PC-3 (cell line): Measurements from ENCODE around the gene ANKRD35. TPM values are rescaled to one million over a fixed set of nuclear protein-coding genes. Genes with fewer than 3 reads are reported as not detected.
"Not testable (repeated sequence)": the region's sequence is repeated elsewhere in the genome, so short reads cannot be mapped to it uniquely, and the experiment has no call there.

Experiments
- ATAC-seq: fragments of 200-7000 bp; cut with Tn5 transposase; 2 replicates; pipeline ENCODE4 v1.9.1; 2020; ENCODE audit warnings: mild to moderate bottlenecking, moderate library complexity
- BruUV-seq: library from RNA; stranded (reverse); fragments of 400-500 nt; replicated peaks from 2 replicates; lab custom pipeline; 2021; lab: Mats Ljungman, UMichigan
- CTCF ChIA-PET: fragments of 300-600 bp; sonication (Branson Sonifier 250); formaldehyde crosslinking; loops from one replicate; lab custom pipeline; 2022; ENCODE audit warnings: antibody characterized with exemption; lab: Charles Lee
- POLR2A ChIA-PET: fragments of 300-600 bp; sonication (Branson Sonifier 250); formaldehyde crosslinking; loops from one replicate; lab custom pipeline; 2022; ENCODE audit warnings: antibody characterized with exemption; ENCODE audit not compliant: unreplicated experiment; lab: Charles Lee
- DNase-seq: peaks from one replicate; pipeline ENCODE4 v3.0.0-alpha.2; 2015
- H2AFZ ChIP-seq: fragments of 300-600 bp; sonication (generic); 2 replicates; pipeline ENCODE4 v1.6.0; 2016; ENCODE audit warnings: antibody characterized with exemption, low read length
- H3F3A ChIP-seq: fragments of 300-600 bp; sonication (generic); one replicate; pipeline ENCODE4 v1.6.0; 2017; ENCODE audit warnings: antibody characterized with exemption, low read length, control low read depth, mild to moderate bottlenecking; ENCODE audit not compliant: unreplicated experiment
- H3K27ac ChIP-seq: fragments of 300-600 bp; sonication (generic); 2 replicates; pipeline ENCODE4 v1.5.1; 2016; ENCODE audit warnings: mild to moderate bottlenecking, low read length
- H3K27me3 ChIP-seq: fragments of 300-600 bp; sonication (generic); 2 replicates; pipeline ENCODE4 v1.6.1; 2016; ENCODE audit warnings: low read length, mixed read lengths
- H3K36me3 ChIP-seq: fragments of 300-600 bp; sonication (generic); 2 replicates; pipeline ENCODE4 v1.6.1; 2016; ENCODE audit warnings: low read depth, mixed run types, low read length, mixed read lengths
- H3K4me1 ChIP-seq: fragments of 300-600 bp; sonication (generic); 2 replicates; pipeline ENCODE4 v1.5.1; 2016; ENCODE audit warnings: low read length; ENCODE audit not compliant: insufficient read depth
- H3K4me2 ChIP-seq: fragments of 300-600 bp; sonication (generic); 2 replicates; pipeline ENCODE4 v1.6.0; 2016; ENCODE audit warnings: low read length
- H3K4me3 ChIP-seq: fragments of 300-600 bp; sonication (generic); 2 replicates; pipeline ENCODE4 v1.5.1; 2016; ENCODE audit warnings: mild to moderate bottlenecking, low read length, mixed read lengths
- H3K79me2 ChIP-seq: fragments of 300-600 bp; sonication (generic); 2 replicates; pipeline ENCODE4 v1.6.1; 2017; ENCODE audit warnings: low read length, mixed read lengths
- H3K9ac ChIP-seq: fragments of 300-600 bp; sonication (generic); 2 replicates; pipeline ENCODE4 v1.6.0; 2016; ENCODE audit warnings: mild to moderate bottlenecking, low read length
- H3K9me2 ChIP-seq: fragments of 300-600 bp; sonication (generic); replicated peaks from 2 replicates; pipeline ENCODE4 v1.6.1; 2016; ENCODE audit warnings: mixed run types, low read length, mixed read lengths
- H3K9me3 ChIP-seq: fragments of 300-600 bp; sonication (generic); 2 replicates; pipeline ENCODE4 v1.6.1; 2016; ENCODE audit warnings: low read length, mixed read lengths
- H4K20me1 ChIP-seq: fragments of 300-600 bp; sonication (generic); 2 replicates; pipeline ENCODE4 v1.6.1; 2016; ENCODE audit warnings: low read length, mixed read lengths
- EZH2 ChIP-seq: fragments of 300-600 bp; sonication (generic); IDR thresholded peaks from one replicate; pipeline ENCODE4 v1.6.1; 2017; ENCODE audit warnings: antibody characterized with exemption, mild to moderate bottlenecking, low read length; ENCODE audit not compliant: unreplicated experiment
- EZH2phosphoT487 ChIP-seq: fragments of 300-600 bp; sonication (generic); IDR thresholded peaks from 2 replicates; pipeline ENCODE4 v1.6.1; 2018; ENCODE audit warnings: mild to moderate bottlenecking, antibody characterized with exemption, low read length, borderline replicate concordance
- intact Hi-C: fragments of 100-400 bp; cut with micrococcal nuclease; formaldehyde crosslinking; loops from 2 replicates; pipeline ENCODE4 v1.9.0; 2023
- total RNA-seq: library from RNA; depleted of rRNA; stranded (reverse); fragments of >200 nt; gene quantifications from 2 replicates; pipeline ENCODE4 v1.2.3, GENCODE V29; 2014
- TF ChIP-seq, protein P1 (sequence below): fragments of 300-600 bp; sonication (generic); conservative IDR thresholded peaks from 2 replicates; pipeline ENCODE4 v1.5.1; 2017; ENCODE audit warnings: antibody characterized with exemption, low read depth, mild to moderate bottlenecking, low read length

Gene ANKRD35
- total RNA-seq, 1 experiment from 2014 or later, result 0.07 TPM

GRCh38 chr1:145845144-145845513, 40.5 kb downstream of the ANKRD35 start:
- TF ChIP-seq EZH2 (no peak), EZH2phosphoT487 (no peak)
- TF ChIP-seq, protein P1, sequence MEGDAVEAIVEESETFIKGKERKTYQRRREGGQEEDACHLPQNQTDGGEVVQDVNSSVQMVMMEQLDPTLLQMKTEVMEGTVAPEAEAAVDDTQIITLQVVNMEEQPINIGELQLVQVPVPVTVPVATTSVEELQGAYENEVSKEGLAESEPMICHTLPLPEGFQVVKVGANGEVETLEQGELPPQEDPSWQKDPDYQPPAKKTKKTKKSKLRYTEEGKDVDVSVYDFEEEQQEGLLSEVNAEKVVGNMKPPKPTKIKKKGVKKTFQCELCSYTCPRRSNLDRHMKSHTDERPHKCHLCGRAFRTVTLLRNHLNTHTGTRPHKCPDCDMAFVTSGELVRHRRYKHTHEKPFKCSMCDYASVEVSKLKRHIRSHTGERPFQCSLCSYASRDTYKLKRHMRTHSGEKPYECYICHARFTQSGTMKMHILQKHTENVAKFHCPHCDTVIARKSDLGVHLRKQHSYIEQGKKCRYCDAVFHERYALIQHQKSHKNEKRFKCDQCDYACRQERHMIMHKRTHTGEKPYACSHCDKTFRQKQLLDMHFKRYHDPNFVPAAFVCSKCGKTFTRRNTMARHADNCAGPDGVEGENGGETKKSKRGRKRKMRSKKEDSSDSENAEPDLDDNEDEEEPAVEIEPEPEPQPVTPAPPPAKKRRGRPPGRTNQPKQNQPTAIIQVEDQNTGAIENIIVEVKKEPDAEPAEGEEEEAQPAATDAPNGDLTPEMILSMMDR, result no peak
- H2AFZ ChIP-seq, result peak overlapping the region; percentile 73
- H3K4me1 ChIP-seq, result peaks cover 5% of the 10 kb centered on the region; the same call in 1 of the 2 replicates
- H3K9me2 ChIP-seq, result no peaks in the 10 kb centered on the region
- H3K4me2 ChIP-seq, result peak overlapping the region; percentile 88
- H3K79me2 ChIP-seq, result no peaks in the 10 kb centered on the region
- H3F3A ChIP-seq, result no peaks in the 10 kb centered on the region
- ATAC-seq, result peak; percentile 51
- H3K36me3 ChIP-seq, result peaks cover 37% of the 10 kb centered on the region
- H3K27ac ChIP-seq, result no peak overlapping the region
- 0 out of 2 replicates have a peak overlapping the region, but pooled peaks have one; percentile 54 for H3K9ac ChIP-seq
- ChIA-PET POLR2A (interaction anchor here (0.6 to 1.1 kb wide), 2 partner anchors 21 to 35 kb away, joined by 3 to 4 read pairs; partner anchors contain the start of genes POLR3C and RNF115), CTCF (interaction anchor here (0.6 to 3.3 kb wide), 9 partner anchors 14 to 169 kb away, joined by 3 to 29 read pairs (median 6); partner anchors contain the start of genes LIX1L and PIAS3)
- H3K27me3 ChIP-seq, result no peaks in the 10 kb centered on the region
- H3K9me3 ChIP-seq, result no peaks in the 10 kb centered on the region
- peak overlapping the region; percentile 66 for H3K4me3 ChIP-seq
- no TSS peak for BruUV-seq
- no peaks in the 10 kb centered on the region for H4K20me1 ChIP-seq
- intact Hi-C loops, result loop anchor here (1.0 kb wide), 2 partner anchors 46 to 168 kb away; no protein-coding TSS in a partner anchor
- DNase-seq, result no peak

DNA sequence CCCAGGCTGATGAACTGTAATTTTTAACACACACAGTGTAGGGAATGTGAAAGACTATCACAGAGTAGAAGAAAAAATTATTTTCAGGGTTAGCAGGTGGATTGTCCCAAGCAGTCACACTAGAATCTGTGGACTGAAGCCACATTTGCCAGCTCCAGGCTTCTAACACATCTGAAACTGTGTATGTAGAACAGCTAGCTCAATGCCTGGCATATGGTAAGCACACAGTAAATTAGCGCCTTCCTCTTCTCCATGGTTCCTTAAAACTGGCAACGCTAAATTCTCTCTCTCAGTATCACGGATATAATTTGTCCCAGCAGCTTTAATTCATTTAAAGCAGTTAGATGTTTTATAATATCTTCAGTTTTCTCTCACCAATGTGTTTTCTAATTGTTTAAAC, 42.6 kb downstream of the ANKRD35 start:
- POLR2A ChIA-PET, result interaction anchor here (0.5 kb wide), 1 partner anchor 16 kb away, joined by 8 read pairs; no protein-coding TSS in a partner anchor

GRCh38 chr1:145837656-145838055, 48.0 kb downstream of the ANKRD35 start:
- Histone ChIP-seq H4K20me1 (no peaks in the 10 kb centered on the region), H3K9me3 (no peaks in the 10 kb centered on the region), H3K9ac (no peak overlapping the region), H2AFZ (no peak overlapping the region), H3K27me3 (no peaks in the 10 kb centered on the region), H3K36me3 (peaks cover 67% of the 10 kb centered on the region), H3K79me2 (no peaks in the 10 kb centered on the region), H3K9me2 (no peaks in the 10 kb centered on the region), H3K4me1 (no peaks in the 10 kb centered on the region), H3K27ac (no peak overlapping the region), H3K4me2 (no peak overlapping the region), H3F3A (no peaks in the 10 kb centered on the region), H3K4me3 (no peak overlapping the region)
- intact Hi-C loops, result no loop called here
- ChIA-PET POLR2A (no interaction called here), CTCF (no interaction called here)
- TF ChIP-seq EZH2 (no peak), EZH2phosphoT487 (no peak)
- TF ChIP-seq, protein P1, result no peak
- ATAC-seq, result peak; percentile 76
- BruUV-seq, result no TSS peak
- peak; percentile 42 for DNase-seq

More for the DNA sequence above, 42.6 kb downstream of the ANKRD35 start:
- intact Hi-C loops, result no loop called here
- Histone ChIP-seq H3K4me2 (no peak overlapping the region), H3K27ac (no peak overlapping the region), H3K4me3 (no peak overlapping the region), H3K27me3 (no peaks in the 10 kb centered on the region), H3K79me2 (no peaks in the 10 kb centered on the region), H3F3A (no peaks in the 10 kb centered on the region), H3K9me2 (no peaks in the 10 kb centered on the region), H3K4me1 (peaks cover 5% of the 10 kb centered on the region; the same call in 1 of the 2 replicates), H3K9ac (no peak overlapping the region), H4K20me1 (no peaks in the 10 kb centered on the region), H3K36me3 (peaks cover 40% of the 10 kb centered on the region), H3K9me3 (no peaks in the 10 kb centered on the region), H2AFZ (no peak overlapping the region)
- no TSS peak for BruUV-seq
- TF ChIP-seq EZH2 (no peak), EZH2phosphoT487 (no peak)
- TF ChIP-seq, protein P1, result no peak
- ATAC-seq, result no peak
- DNase-seq, result no peak
- CTCF ChIA-PET, result no interaction called here

DNA sequence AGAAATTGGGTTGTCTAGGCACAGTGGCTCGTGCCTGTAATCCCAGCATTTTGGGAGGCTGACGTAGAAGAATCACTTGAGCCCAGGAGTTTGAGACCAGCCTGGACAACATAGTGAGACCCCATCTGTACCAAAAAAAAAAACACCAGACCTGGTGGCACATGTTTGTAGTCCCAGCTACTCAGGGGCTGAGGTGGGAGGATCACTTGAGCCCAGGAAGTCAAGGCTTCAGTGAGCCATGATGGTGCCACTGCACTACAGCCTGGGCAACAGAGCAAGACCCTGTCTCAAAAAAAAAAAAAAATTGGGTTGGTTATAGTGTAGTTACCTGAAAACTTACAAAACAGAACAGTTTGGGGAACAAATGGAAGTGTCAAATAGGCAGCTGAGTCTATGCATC, 54.9 kb downstream of the ANKRD35 start:
- H3K4me2 ChIP-seq, H3K4me1 ChIP-seq, DNase-seq, H3K4me3 ChIP-seq, H3K9me3 ChIP-seq, ATAC-seq, H3K9me2 ChIP-seq, H2AFZ ChIP-seq, intact Hi-C loops, POLR2A ChIA-PET, H3K27ac ChIP-seq, BruUV-seq, H3K9ac ChIP-seq, H4K20me1 ChIP-seq, CTCF ChIA-PET, H3K27me3 ChIP-seq, H3F3A ChIP-seq: not testable (repeated sequence)
- peaks cover 66% of the 10 kb centered on the region for H3K36me3 ChIP-seq
- H3K79me2 ChIP-seq, result peaks cover 12% of the 10 kb centered on the region
